Measurements from ENCODE around the gene SEM1. TPM values are rescaled to one million over a fixed set of nuclear protein-coding genes. Genes with fewer than 3 reads are reported as not detected.

Gene SEM1
- total RNA-seq, 1 donor from 2014 or later: 50.8 TPM

DNA sequence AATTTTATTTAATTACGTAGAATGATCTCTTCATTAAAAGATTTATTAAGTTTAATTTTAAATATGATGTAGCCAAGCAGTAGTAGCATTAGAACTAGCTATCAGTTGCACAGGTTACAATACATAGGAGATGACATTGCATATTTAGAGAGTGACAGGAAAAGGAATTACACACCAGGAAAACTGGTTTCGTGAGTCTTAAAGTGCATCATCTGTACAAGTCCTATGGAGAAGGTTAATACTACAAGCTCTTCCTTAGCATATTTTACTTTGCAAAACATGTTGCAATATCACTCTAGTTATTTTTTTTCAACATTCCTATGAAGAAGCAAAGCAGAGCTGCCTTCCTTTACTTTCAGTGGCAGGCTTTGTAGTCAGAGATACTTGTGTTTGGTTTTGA is 20.2 kb upstream of the SEM1 start:
- FAIRE-seq (no peak), DNase-seq (ENCODE audit: low read depth) (no peak)
- TF ChIP-seq EZH2 (IDR thresholded peaks at IDR 0.05; ENCODE audit: insufficient read depth, low read length): no peak
- TF ChIP-seq, protein P1, sequence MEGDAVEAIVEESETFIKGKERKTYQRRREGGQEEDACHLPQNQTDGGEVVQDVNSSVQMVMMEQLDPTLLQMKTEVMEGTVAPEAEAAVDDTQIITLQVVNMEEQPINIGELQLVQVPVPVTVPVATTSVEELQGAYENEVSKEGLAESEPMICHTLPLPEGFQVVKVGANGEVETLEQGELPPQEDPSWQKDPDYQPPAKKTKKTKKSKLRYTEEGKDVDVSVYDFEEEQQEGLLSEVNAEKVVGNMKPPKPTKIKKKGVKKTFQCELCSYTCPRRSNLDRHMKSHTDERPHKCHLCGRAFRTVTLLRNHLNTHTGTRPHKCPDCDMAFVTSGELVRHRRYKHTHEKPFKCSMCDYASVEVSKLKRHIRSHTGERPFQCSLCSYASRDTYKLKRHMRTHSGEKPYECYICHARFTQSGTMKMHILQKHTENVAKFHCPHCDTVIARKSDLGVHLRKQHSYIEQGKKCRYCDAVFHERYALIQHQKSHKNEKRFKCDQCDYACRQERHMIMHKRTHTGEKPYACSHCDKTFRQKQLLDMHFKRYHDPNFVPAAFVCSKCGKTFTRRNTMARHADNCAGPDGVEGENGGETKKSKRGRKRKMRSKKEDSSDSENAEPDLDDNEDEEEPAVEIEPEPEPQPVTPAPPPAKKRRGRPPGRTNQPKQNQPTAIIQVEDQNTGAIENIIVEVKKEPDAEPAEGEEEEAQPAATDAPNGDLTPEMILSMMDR (IDR thresholded peaks at IDR 0.05; ENCODE audit: insufficient read depth, low read depth, low read length): no peak
- Histone ChIP-seq H3K4me3 (ENCODE audit: insufficient read depth, low read depth, low read length) (no peak overlapping the region), H4K20me1 (ENCODE audit: insufficient read depth, low read length) (no peaks in the 10 kb centered on the region), H3K9ac (ENCODE audit: low read length) (no peak overlapping the region), H2AFZ (ENCODE audit: low read depth, low read length) (no peak overlapping the region), H3K27ac (ENCODE audit: low read depth, low read length) (no peak overlapping the region), H3K79me2 (ENCODE audit: insufficient read depth, low read length) (no peaks in the 10 kb centered on the region), H3K27me3 (ENCODE audit: insufficient read depth, low read length) (no peaks in the 10 kb centered on the region), H3K36me3 (ENCODE audit: insufficient read depth, low read length) (no peaks in the 10 kb centered on the region), H3K9me3 (ENCODE audit: insufficient read depth, low read depth, low read length) (no peaks in the 10 kb centered on the region), H3K4me2 (ENCODE audit: low read length) (no peak overlapping the region), H3K4me1 (ENCODE audit: insufficient read depth, low read length) (no peaks in the 10 kb centered on the region)
- Mint-ChIP-seq H3K4me1 (ENCODE audit: low read depth, unreplicated experiment) (no peaks in the 10 kb centered on the region), H3K27ac (ENCODE audit: unreplicated experiment) (no peak overlapping the region), H3K4me3 (ENCODE audit: unreplicated experiment) (no peak overlapping the region), H3K27me3 (ENCODE audit: low read depth, unreplicated experiment) (no peaks in the 10 kb centered on the region), H3K36me3 (ENCODE audit: low read depth, unreplicated experiment) (no peaks in the 10 kb centered on the region), H3K9me3 (ENCODE audit: unreplicated experiment) (no peaks in the 10 kb centered on the region)

DNA sequence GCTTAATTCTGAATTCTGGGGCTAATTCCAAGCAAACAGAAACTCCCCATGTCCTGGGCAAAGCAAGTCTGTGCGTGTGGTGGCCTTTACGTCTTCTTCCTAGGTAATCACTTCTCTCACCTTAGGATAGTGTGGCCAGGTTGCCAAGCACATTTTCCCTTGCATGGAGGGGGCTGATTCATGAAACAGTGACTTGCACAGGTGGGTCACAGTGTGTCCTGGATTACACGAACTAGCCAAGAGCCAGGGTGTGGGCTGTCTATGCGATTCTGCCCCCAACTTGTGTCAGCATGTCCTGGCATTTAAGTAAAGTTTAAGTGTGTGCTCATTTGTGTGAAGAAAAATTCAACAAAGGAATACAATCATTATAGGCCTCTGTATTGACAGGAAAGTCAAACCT is 18.5 kb upstream of the SEM1 start:
- H3K4me1 ChIP-seq (ENCODE audit: insufficient read depth, low read length): no peaks in the 10 kb centered on the region
- H3K36me3 ChIP-seq (ENCODE audit: insufficient read depth, low read length): no peaks in the 10 kb centered on the region
- H3K4me2 ChIP-seq (ENCODE audit: low read length): no peak overlapping the region
- no peak overlapping the region for H3K27ac Mint-ChIP-seq (ENCODE audit: unreplicated experiment)
- H3K4me3 ChIP-seq (ENCODE audit: insufficient read depth, low read depth, low read length): no peak overlapping the region
- H3K9ac ChIP-seq (ENCODE audit: low read length): no peak overlapping the region
- no peaks in the 10 kb centered on the region for H3K27me3 Mint-ChIP-seq (ENCODE audit: low read depth, unreplicated experiment)
- H2AFZ ChIP-seq (ENCODE audit: low read depth, low read length): no peak overlapping the region
- H3K27ac ChIP-seq (ENCODE audit: low read depth, low read length): no peak overlapping the region
- no peaks in the 10 kb centered on the region for H4K20me1 ChIP-seq (ENCODE audit: insufficient read depth, low read length)
- DNase-seq (ENCODE audit: low read depth) (no peak), FAIRE-seq (no peak)
- H3K27me3 ChIP-seq (ENCODE audit: insufficient read depth, low read length): no peaks in the 10 kb centered on the region
- no peaks in the 10 kb centered on the region for H3K4me1 Mint-ChIP-seq (ENCODE audit: low read depth, unreplicated experiment)
- no peaks in the 10 kb centered on the region for H3K36me3 Mint-ChIP-seq (ENCODE audit: low read depth, unreplicated experiment)
- TF ChIP-seq, protein P1 (IDR thresholded peaks at IDR 0.05; ENCODE audit: insufficient read depth, low read depth, low read length): no peak
- TF ChIP-seq EZH2 (IDR thresholded peaks at IDR 0.05; ENCODE audit: insufficient read depth, low read length): no peak
- no peaks in the 10 kb centered on the region for H3K79me2 ChIP-seq (ENCODE audit: insufficient read depth, low read length)
- H3K9me3 Mint-ChIP-seq (ENCODE audit: unreplicated experiment): no peaks in the 10 kb centered on the region
- no peaks in the 10 kb centered on the region for H3K9me3 ChIP-seq (ENCODE audit: insufficient read depth, low read depth, low read length)
- H3K4me3 Mint-ChIP-seq (ENCODE audit: unreplicated experiment): no peak overlapping the region

DNA sequence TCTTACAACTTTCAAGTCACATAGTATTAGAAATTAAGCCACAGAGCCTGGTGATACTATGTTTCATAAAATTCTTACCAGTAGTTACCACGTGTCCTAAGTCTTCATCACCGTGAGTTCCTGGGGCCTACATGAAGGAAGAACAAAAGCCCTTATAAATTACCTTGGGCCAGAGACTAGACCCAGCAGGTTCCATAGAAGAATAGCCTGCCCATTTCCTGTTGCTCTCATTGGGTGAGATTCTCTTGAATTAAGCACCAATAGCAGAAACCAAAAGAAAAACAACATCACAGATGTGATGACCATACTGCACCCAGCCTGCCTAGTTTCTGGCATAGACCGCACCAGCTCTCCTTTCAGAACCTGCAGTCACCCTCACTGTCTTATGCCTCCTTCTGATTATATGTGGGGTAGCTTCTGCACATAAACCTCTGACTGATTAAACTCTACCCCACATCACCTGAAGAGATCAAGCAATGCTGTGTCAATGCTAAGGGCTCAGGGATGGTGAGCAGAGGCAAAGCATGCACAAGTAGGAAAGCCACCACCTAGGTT is 18.0 kb upstream of the SEM1 start:
- FAIRE-seq: no peak
- no peaks in the 10 kb centered on the region for H3K36me3 Mint-ChIP-seq (ENCODE audit: low read depth, unreplicated experiment)
- Histone ChIP-seq H3K36me3 (ENCODE audit: insufficient read depth, low read length) (no peaks in the 10 kb centered on the region), H3K27me3 (ENCODE audit: insufficient read depth, low read length) (no peaks in the 10 kb centered on the region), H3K4me3 (ENCODE audit: insufficient read depth, low read depth, low read length) (no peak overlapping the region), H3K4me2 (ENCODE audit: low read length) (no peak overlapping the region), H2AFZ (ENCODE audit: low read depth, low read length) (no peak overlapping the region), H3K27ac (ENCODE audit: low read depth, low read length) (no peak overlapping the region), H4K20me1 (ENCODE audit: insufficient read depth, low read length) (no peaks in the 10 kb centered on the region), H3K9ac (ENCODE audit: low read length) (no peak overlapping the region), H3K4me1 (ENCODE audit: insufficient read depth, low read length) (no peaks in the 10 kb centered on the region), H3K9me3 (ENCODE audit: insufficient read depth, low read depth, low read length) (no peaks in the 10 kb centered on the region), H3K79me2 (ENCODE audit: insufficient read depth, low read length) (no peaks in the 10 kb centered on the region)
- H3K9me3 Mint-ChIP-seq (ENCODE audit: unreplicated experiment): no peaks in the 10 kb centered on the region
- H3K4me3 Mint-ChIP-seq (ENCODE audit: unreplicated experiment): no peak overlapping the region
- no peak overlapping the region for H3K27ac Mint-ChIP-seq (ENCODE audit: unreplicated experiment)
- DNase-seq (ENCODE audit: low read depth): no peak
- no peak for TF ChIP-seq EZH2 (IDR thresholded peaks at IDR 0.05; ENCODE audit: insufficient read depth, low read length)
- TF ChIP-seq, protein P1 (IDR thresholded peaks at IDR 0.05; ENCODE audit: insufficient read depth, low read depth, low read length): no peak
- H3K27me3 Mint-ChIP-seq (ENCODE audit: low read depth, unreplicated experiment): no peaks in the 10 kb centered on the region
- H3K4me1 Mint-ChIP-seq (ENCODE audit: low read depth, unreplicated experiment): no peaks in the 10 kb centered on the region
